GM12878 (cell line): ENCODE measurements around the gene ZNF331. TPM values are rescaled to one million over a fixed set of nuclear protein-coding genes. Genes with fewer than 3 reads are reported as not detected.
A peak's percentile ranks its signal among the peaks of the same experiment; 100 is the strongest.

Experiments
- BCL11A ChIP-seq: IDR thresholded peaks from 2 replicates; pipeline ENCODE4 v1.6.1; 2011; ENCODE audit warnings: low read depth, low read length
- BCL3 ChIP-seq: IDR thresholded peaks from 2 replicates; pipeline ENCODE4 v1.6.1; 2011; ENCODE audit warnings: borderline replicate concordance, low read depth, mild to moderate bottlenecking, moderate library complexity, low read length; ENCODE audit not compliant: insufficient read depth, poor library complexity, severe bottlenecking
- BCLAF1 ChIP-seq: fragments of 450-650 bp; IDR thresholded peaks from 2 replicates; pipeline ENCODE4 v1.6.1; 2017; ENCODE audit warnings: antibody characterized with exemption, mild to moderate bottlenecking, moderate library complexity
- CHD1 ChIP-seq: IDR thresholded peaks from 2 replicates; pipeline ENCODE4 v1.6.1; 2012; ENCODE audit warnings: low read depth, low read length, improper control_type of control experiment
- CHD4 ChIP-seq: fragments of 200-600 bp; sonication (generic); IDR thresholded peaks from 2 replicates; pipeline ENCODE4 v1.6.1; 2016; ENCODE audit warnings: mild to moderate bottlenecking
- DPF2 ChIP-seq: fragments of 450-650 bp; IDR thresholded peaks from 2 replicates; pipeline ENCODE4 v1.6.1; 2017; ENCODE audit warnings: mild to moderate bottlenecking
- FOXM1 ChIP-seq: IDR thresholded peaks from 2 replicates; pipeline ENCODE4 v1.6.1; 2012; ENCODE audit warnings: low read depth, mild to moderate bottlenecking, inconsistent platforms, low read length, moderate library complexity
- HDAC2 ChIP-seq: fragments of 200-600 bp; sonication (generic); IDR thresholded peaks from 2 replicates; pipeline ENCODE4 v1.6.1; 2017
- LARP7 ChIP-seq: fragments of 450-650 bp; IDR thresholded peaks from 2 replicates; pipeline ENCODE4 v1.6.1; 2017; ENCODE audit warnings: mild to moderate bottlenecking
- NFIC ChIP-seq: IDR thresholded peaks from 2 replicates; pipeline ENCODE4 v1.6.1; 2012; ENCODE audit warnings: low read depth, mild to moderate bottlenecking, inconsistent platforms, low read length, moderate library complexity
- SUPT20H ChIP-seq: IDR thresholded peaks from 2 replicates; pipeline ENCODE4 v1.6.1; 2011; ENCODE audit warnings: low read depth, mild to moderate bottlenecking, low read length, moderate library complexity, borderline replicate concordance; ENCODE audit not compliant: control insufficient read depth
- USF1 ChIP-seq: IDR thresholded peaks from 2 replicates; pipeline ENCODE4 v1.6.1; 2011; ENCODE audit warnings: borderline replicate concordance, low read depth, mild to moderate bottlenecking, moderate library complexity, mixed read lengths, low read length; ENCODE audit not compliant: insufficient read depth; ENCODE audit errors: extremely low read length
- WRNIP1 ChIP-seq: IDR thresholded peaks from 2 replicates; pipeline ENCODE4 v1.6.1; 2011; ENCODE audit warnings: low read depth, low read length, improper control_type of control experiment, borderline replicate concordance
- ZZZ3 ChIP-seq: IDR thresholded peaks from 2 replicates; pipeline ENCODE4 v1.6.1; 2011; ENCODE audit warnings: low read depth; ENCODE audit not compliant: control insufficient read depth, insufficient read length
- polyA plus RNA-seq, 11 experiments: library from polyadenylated mRNA; depleted of rRNA in 4 of 11; unstranded in 6 of 11; stranded (reverse) in 5 of 11; fragments of >200 nt; fragmentation: Nextera tagmentation in 4 of 11; fragmentation: Illumina TruSeq in 1 of 11; extraction: Ambion mirVana in 4 of 11; extraction: Trizol in 1 of 11; gene quantifications; 1 replicate in 1 of 11; 2 replicates in 10 of 11; pipeline versions ENCODE4 v1.2.1 to v1.2.3, GENCODE V29; 2011 to 2016; ENCODE audit warnings: inconsistent platforms in 2 of 11, missing spikeins in 2 of 11, low read depth in 1 of 11
- total RNA-seq, 4 experiments: library from RNA; depleted of rRNA in 3 of 4; stranded (reverse); fragments of >200 nt in 3 of 4; fragmentation: Illumina TruSeq in 1 of 4; extraction: Trizol in 1 of 4; gene quantifications; 2 replicates each; pipeline versions ENCODE4 v1.2.1 to v1.2.3, GENCODE V29; 2013 to 2021
- TF ChIP-seq, protein P1 (sequence below): fragments of 450-650 bp; formaldehyde crosslinking; IDR thresholded peaks from 2 replicates; pipeline ENCODE4 v1.4.0; 2020; ENCODE audit warnings: mild to moderate bottlenecking, moderate library complexity
- TF ChIP-seq, protein P2 (sequence below): fragments of 450-650 bp; formaldehyde crosslinking; IDR thresholded peaks from 2 replicates; pipeline ENCODE4 v1.4.0; 2022; ENCODE audit warnings: mild to moderate bottlenecking, moderate library complexity

ZNF331 gene
- total and polyA plus RNA-seq, 10 of the 15 experiments (the other 5 are each of a cell fraction or from before 2014, with no cell fraction given), result 2.6 to 11.5 (median 5.3) TPM

GRCh38 chr19:53520547-53521372 is 17.2 kb upstream of the ZNF331 start (continued):
- TF ChIP-seq, protein P1, sequence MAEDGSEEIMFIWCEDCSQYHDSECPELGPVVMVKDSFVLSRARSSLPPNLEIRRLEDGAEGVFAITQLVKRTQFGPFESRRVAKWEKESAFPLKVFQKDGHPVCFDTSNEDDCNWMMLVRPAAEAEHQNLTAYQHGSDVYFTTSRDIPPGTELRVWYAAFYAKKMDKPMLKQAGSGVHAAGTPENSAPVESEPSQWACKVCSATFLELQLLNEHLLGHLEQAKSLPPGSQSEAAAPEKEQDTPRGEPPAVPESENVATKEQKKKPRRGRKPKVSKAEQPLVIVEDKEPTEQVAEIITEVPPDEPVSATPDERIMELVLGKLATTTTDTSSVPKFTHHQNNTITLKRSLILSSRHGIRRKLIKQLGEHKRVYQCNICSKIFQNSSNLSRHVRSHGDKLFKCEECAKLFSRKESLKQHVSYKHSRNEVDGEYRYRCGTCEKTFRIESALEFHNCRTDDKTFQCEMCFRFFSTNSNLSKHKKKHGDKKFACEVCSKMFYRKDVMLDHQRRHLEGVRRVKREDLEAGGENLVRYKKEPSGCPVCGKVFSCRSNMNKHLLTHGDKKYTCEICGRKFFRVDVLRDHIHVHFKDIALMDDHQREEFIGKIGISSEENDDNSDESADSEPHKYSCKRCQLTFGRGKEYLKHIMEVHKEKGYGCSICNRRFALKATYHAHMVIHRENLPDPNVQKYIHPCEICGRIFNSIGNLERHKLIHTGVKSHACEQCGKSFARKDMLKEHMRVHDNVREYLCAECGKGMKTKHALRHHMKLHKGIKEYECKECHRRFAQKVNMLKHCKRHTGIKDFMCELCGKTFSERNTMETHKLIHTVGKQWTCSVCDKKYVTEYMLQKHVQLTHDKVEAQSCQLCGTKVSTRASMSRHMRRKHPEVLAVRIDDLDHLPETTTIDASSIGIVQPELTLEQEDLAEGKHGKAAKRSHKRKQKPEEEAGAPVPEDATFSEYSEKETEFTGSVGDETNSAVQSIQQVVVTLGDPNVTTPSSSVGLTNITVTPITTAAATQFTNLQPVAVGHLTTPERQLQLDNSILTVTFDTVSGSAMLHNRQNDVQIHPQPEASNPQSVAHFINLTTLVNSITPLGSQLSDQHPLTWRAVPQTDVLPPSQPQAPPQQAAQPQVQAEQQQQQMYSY, result no peak
- TF ChIP-seq WRNIP1, result no peak
- no peak for TF ChIP-seq ZZZ3
- no peak for TF ChIP-seq DPF2
- TF ChIP-seq LARP7, result 0 out of 2 replicates have a peak, but pooled peaks have one; percentile 18
- TF ChIP-seq, protein P2, sequence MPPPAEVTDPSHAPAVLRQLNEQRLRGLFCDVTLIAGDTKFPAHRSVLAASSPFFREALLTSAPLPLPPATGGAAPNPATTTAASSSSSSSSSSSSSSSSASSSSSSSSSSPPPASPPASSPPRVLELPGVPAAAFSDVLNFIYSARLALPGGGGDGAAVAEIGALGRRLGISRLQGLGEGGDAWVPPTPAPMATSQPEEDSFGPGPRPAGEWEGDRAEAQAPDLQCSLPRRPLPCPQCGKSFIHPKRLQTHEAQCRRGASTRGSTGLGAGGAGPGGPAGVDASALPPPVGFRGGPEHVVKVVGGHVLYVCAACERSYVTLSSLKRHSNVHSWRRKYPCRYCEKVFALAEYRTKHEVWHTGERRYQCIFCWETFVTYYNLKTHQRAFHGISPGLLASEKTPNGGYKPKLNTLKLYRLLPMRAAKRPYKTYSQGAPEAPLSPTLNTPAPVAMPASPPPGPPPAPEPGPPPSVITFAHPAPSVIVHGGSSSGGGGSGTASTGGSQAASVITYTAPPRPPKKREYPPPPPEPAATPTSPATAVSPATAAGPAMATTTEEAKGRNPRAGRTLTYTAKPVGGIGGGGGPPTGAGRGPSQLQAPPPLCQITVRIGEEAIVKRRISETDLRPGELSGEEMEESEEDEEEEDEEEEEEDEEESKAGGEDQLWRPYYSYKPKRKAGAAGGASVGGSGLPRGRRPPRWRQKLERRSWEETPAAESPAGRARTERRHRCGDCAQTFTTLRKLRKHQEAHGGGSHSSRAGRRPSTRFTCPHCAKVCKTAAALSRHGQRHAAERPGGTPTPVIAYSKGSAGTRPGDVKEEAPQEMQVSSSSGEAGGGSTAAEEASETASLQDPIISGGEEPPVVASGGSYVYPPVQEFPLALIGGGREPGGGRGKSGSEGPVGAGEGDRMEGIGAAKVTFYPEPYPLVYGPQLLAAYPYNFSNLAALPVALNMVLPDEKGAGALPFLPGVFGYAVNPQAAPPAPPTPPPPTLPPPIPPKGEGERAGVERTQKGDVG (CRISPR knock-in tag), result no peak
- TF ChIP-seq USF1, result no peak
- TF ChIP-seq FOXM1, result no peak
- TF ChIP-seq BCLAF1, result no peak
- no peak for TF ChIP-seq CHD1
- no peak for TF ChIP-seq HDAC2
- TF ChIP-seq BCL11A, result no peak
- no peak for TF ChIP-seq NFIC
- TF ChIP-seq SUPT20H, result no peak
- TF ChIP-seq BCL3, result no peak
- TF ChIP-seq CHD4, result no peak
